Measurements from ENCODE around the gene ZNF607. TPM values are rescaled to one million over a fixed set of nuclear protein-coding genes. Genes with fewer than 3 reads are reported as not detected.
"Not testable (repeated sequence)": the region's sequence is repeated elsewhere in the genome, so short reads cannot be mapped to it uniquely, and the experiment has no call there.

The ZNF607 gene
- total RNA-seq (5.9 and 6.9 TPM in 2 replicates), polyA plus RNA-seq (1.9 and 2.5 TPM in 2 replicates), polyA minus RNA-seq (ENCODE audit: low replicate concordance) (1.5 and 1.8 TPM in 2 replicates)
- 1.8 and 2.5 TPM in 2 replicates for polyA plus RNA-seq (2012)

DNA sequence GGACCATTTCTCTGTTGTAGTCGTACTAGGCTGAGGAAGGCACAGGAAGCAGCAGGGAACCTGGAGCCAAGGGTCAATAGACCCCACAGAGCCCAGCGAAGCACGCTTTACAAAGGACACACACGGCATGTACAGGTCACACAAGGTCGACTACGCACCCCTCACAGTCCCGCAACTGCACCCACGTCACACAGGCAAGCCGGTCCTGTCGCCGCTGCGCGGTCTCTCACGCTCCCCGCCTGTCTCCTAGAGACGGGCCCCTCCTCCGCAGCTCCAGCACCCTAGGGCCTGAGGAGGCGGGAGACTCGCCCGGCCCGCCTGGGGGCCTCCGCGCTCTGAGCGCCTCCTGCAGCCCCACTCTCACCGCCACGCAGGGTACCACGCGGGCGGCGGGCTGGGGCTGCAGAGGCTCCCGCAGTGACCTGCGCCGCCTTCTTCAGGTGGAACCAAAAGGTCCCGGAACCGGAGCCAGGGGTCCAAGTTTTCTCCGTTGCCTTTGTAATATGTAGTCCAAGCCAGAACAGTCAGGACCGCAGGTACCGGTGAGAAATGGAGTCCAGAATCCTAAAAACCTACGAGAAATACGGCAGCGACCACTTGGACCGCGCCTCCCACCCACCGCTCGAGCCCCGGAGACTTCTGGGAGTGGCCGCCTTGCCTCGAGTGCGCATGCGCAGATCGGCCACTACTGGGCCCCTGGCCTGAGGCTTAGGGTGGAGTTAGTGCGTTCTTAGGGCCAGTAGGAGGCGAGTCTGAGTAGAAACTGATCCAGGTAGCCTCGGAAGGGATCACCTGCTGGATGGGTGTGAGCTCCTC is at the start of gene ZNF607:
Gene ZNF607 (minus strand): TSS at position 651 of the 816 bp plus-strand sequence. CDS start 8,143 bp downstream, outside the sequence.
- TF ChIP-seq EZH2 (IDR thresholded peaks at IDR 0.05; ENCODE audit: low read length, missing control alignments): no peak
- TF ChIP-seq CTCF (conservative IDR thresholded peaks at IDR 0.05 in 1 of 2, IDR thresholded peaks at IDR 0.05 in 1 of 2; ENCODE audit: low read depth in 1 of 2, low read length in 2 of 2): peak; percentile 74 to 81
- H3K79me2 ChIP-seq (ENCODE audit: control insufficient read depth, insufficient read depth, low read length): peaks cover 5% of the 10 kb centered on the region
- peak; percentile 85 to 93 for DNase-seq (ENCODE audit: low read depth in 2 of 2)

GRCh38 chr19:37763488-37763887 is 43.9 kb upstream of the ZNF607 start:
- no peak overlapping the region for H2AFZ ChIP-seq (ENCODE audit: low read length)
- no peaks in the 10 kb centered on the region for H3K4me1 ChIP-seq (ENCODE audit: control insufficient read depth, extremely low read depth, insufficient read depth, low read length)
- no peaks in the 10 kb centered on the region for H3K79me2 ChIP-seq (ENCODE audit: control insufficient read depth, insufficient read depth, low read length)
- H3K36me3 ChIP-seq (ENCODE audit: control insufficient read depth, insufficient read depth, low read length): no peaks in the 10 kb centered on the region
- no peak overlapping the region for H3K4me3 ChIP-seq (replicated peaks in 1 of 4; ENCODE audit: control extremely low read depth in 1 of 4, insufficient read depth in 1 of 4, low read depth in 3 of 4, low read length in 4 of 4)
- DNase-seq (ENCODE audit: low read depth in 2 of 2): peak in 1 of 2 donors; percentile 5
- TF ChIP-seq CTCF (conservative IDR thresholded peaks at IDR 0.05 in 1 of 2, IDR thresholded peaks at IDR 0.05 in 1 of 2; ENCODE audit: low read depth in 1 of 2, low read length in 2 of 2) (no peak), EZH2 (IDR thresholded peaks at IDR 0.05; ENCODE audit: low read length, missing control alignments) (no peak)
- H3K27me3 ChIP-seq (ENCODE audit: control insufficient read depth, insufficient read depth, low read length): no peaks in the 10 kb centered on the region
- H3K27ac ChIP-seq (ENCODE audit: insufficient read depth, low read length): no peak overlapping the region
- H3K4me2 ChIP-seq (ENCODE audit: extremely low read depth, insufficient read depth, low read length): no peak overlapping the region
- H3K9ac ChIP-seq (ENCODE audit: insufficient read depth, low read length): no peak overlapping the region
- H3K9me3 ChIP-seq (ENCODE audit: control insufficient read depth, insufficient read depth, low read depth, low read length): no peaks in the 10 kb centered on the region
- H4K20me1 ChIP-seq (ENCODE audit: control insufficient read depth, extremely low read depth, insufficient read depth, low read length): no peaks in the 10 kb centered on the region

More for the DNA sequence above, at the start of gene ZNF607:
- Histone ChIP-seq H3K36me3 (ENCODE audit: control insufficient read depth, insufficient read depth, low read length) (no peaks in the 10 kb centered on the region), H3K9ac (ENCODE audit: insufficient read depth, low read length) (peak within 1 kb of the TSS; percentile 66), H3K27me3 (ENCODE audit: control insufficient read depth, insufficient read depth, low read length) (no peaks in the 10 kb centered on the region), H3K4me2 (ENCODE audit: extremely low read depth, insufficient read depth, low read length) (peak within 1 kb of the TSS; percentile 80), H3K9me3 (ENCODE audit: control insufficient read depth, insufficient read depth, low read depth, low read length) (no peaks in the 10 kb centered on the region), H4K20me1 (ENCODE audit: control insufficient read depth, extremely low read depth, insufficient read depth, low read length) (no peaks in the 10 kb centered on the region), H3K27ac (ENCODE audit: insufficient read depth, low read length) (peak within 1 kb of the TSS; percentile 59), H3K4me1 (ENCODE audit: control insufficient read depth, extremely low read depth, insufficient read depth, low read length) (no peaks in the 10 kb centered on the region), H3K4me3 (replicated peaks in 1 of 4; ENCODE audit: control extremely low read depth in 1 of 4, insufficient read depth in 1 of 4, low read depth in 3 of 4, low read length in 4 of 4) (peak within 1 kb of the TSS; percentile 90 to 97 (median 94)), H2AFZ (ENCODE audit: low read length) (peak within 1 kb of the TSS; percentile 95)

- not testable (repeated sequence) for H3K4me3 ChIP-seq (replicated peaks in 1 of 4; ENCODE audit: control extremely low read depth in 1 of 4, insufficient read depth in 1 of 4, low read depth in 3 of 4, low read length in 4 of 4); DNase-seq (ENCODE audit: low read depth in 2 of 2); H3K9ac ChIP-seq (ENCODE audit: insufficient read depth, low read length); H3K4me2 ChIP-seq (ENCODE audit: extremely low read depth, insufficient read depth, low read length); H3K27ac ChIP-seq (ENCODE audit: insufficient read depth, low read length); H2AFZ ChIP-seq (ENCODE audit: low read length); H3K9me3 ChIP-seq (ENCODE audit: control insufficient read depth, insufficient read depth, low read depth, low read length); H4K20me1 ChIP-seq (ENCODE audit: control insufficient read depth, extremely low read depth, insufficient read depth, low read length); H3K36me3 ChIP-seq (ENCODE audit: control insufficient read depth, insufficient read depth, low read length); H3K4me1 ChIP-seq (ENCODE audit: control insufficient read depth, extremely low read depth, insufficient read depth, low read length); H3K79me2 ChIP-seq (ENCODE audit: control insufficient read depth, insufficient read depth, low read length); H3K27me3 ChIP-seq (ENCODE audit: control insufficient read depth, insufficient read depth, low read length)
These were observed 38.1 kb upstream of the ZNF607 start for GRCh38 chr19:37757683-37758082.

All from fibroblast of lung (primary cell).